ENCODE measurements around the gene TMIGD1.

GRCh38 chr17:30291543-30292285 lies 42.1 kb downstream of the TMIGD1 start, which contains the start of gene BLMH:
- TF ChIP-seq PPARA (CRISPR knock-in tag; IDR thresholded peaks at IDR 0.05; ENCODE audit: borderline replicate concordance): no peak
- no peak for TF ChIP-seq CSDC2 (CRISPR knock-in tag; IDR thresholded peaks at IDR 0.05)
- no peak for TF ChIP-seq POU6F1 (CRISPR knock-in tag; IDR thresholded peaks at IDR 0.05; ENCODE audit: borderline replicate concordance, low read depth)
- no peak for TF ChIP-seq ZFP30 (CRISPR knock-in tag; IDR thresholded peaks at IDR 0.05)
- TF ChIP-seq ARNTL (CRISPR knock-in tag; IDR thresholded peaks at IDR 0.05; ENCODE audit: borderline replicate concordance, low read depth): no peak
- TF ChIP-seq ESRRG (CRISPR knock-in tag; IDR thresholded peaks at IDR 0.05): no peak
- no peak for TF ChIP-seq PATZ1 (CRISPR knock-in tag; IDR thresholded peaks at IDR 0.05; ENCODE audit: borderline replicate concordance)
- no peak for TF ChIP-seq ZNF565 (CRISPR knock-in tag; conservative IDR thresholded peaks at IDR 0.05; ENCODE audit: low read depth)
- no peak for TF ChIP-seq SNAI2 (CRISPR knock-in tag; IDR thresholded peaks at IDR 0.05)
